PC-3 (cell line): ENCODE results near the gene AHCYL2. TPM values are rescaled to one million over a fixed set of nuclear protein-coding genes. Genes with fewer than 3 reads are reported as not detected.
A peak's percentile ranks its signal among the peaks of the same experiment; 100 is the strongest.

Source experiments
- ATAC-seq: fragments of 200-7000 bp; cut with Tn5 transposase; 2 replicates; pipeline ENCODE4 v1.9.1; 2020; ENCODE audit warnings: mild to moderate bottlenecking, moderate library complexity
- BruUV-seq: library from RNA; stranded (reverse); fragments of 400-500 nt; replicated peaks from 2 replicates; lab custom pipeline; 2021; lab: Mats Ljungman, UMichigan
- CTCF ChIA-PET: fragments of 300-600 bp; sonication (Branson Sonifier 250); formaldehyde crosslinking; loops from one replicate; lab custom pipeline; 2022; ENCODE audit warnings: antibody characterized with exemption; lab: Charles Lee
- POLR2A ChIA-PET: fragments of 300-600 bp; sonication (Branson Sonifier 250); formaldehyde crosslinking; loops from one replicate; lab custom pipeline; 2022; ENCODE audit warnings: antibody characterized with exemption; ENCODE audit not compliant: unreplicated experiment; lab: Charles Lee
- DNase-seq: peaks from one replicate; pipeline ENCODE4 v3.0.0-alpha.2; 2015
- H2AFZ ChIP-seq: fragments of 300-600 bp; sonication (generic); 2 replicates; pipeline ENCODE4 v1.6.0; 2016; ENCODE audit warnings: antibody characterized with exemption, low read length
- H3F3A ChIP-seq: fragments of 300-600 bp; sonication (generic); one replicate; pipeline ENCODE4 v1.6.0; 2017; ENCODE audit warnings: antibody characterized with exemption, low read length, control low read depth, mild to moderate bottlenecking; ENCODE audit not compliant: unreplicated experiment
- H3K27ac ChIP-seq: fragments of 300-600 bp; sonication (generic); 2 replicates; pipeline ENCODE4 v1.5.1; 2016; ENCODE audit warnings: mild to moderate bottlenecking, low read length
- H3K27me3 ChIP-seq: fragments of 300-600 bp; sonication (generic); 2 replicates; pipeline ENCODE4 v1.6.1; 2016; ENCODE audit warnings: low read length, mixed read lengths
- H3K36me3 ChIP-seq: fragments of 300-600 bp; sonication (generic); 2 replicates; pipeline ENCODE4 v1.6.1; 2016; ENCODE audit warnings: low read depth, mixed run types, low read length, mixed read lengths
- H3K4me1 ChIP-seq: fragments of 300-600 bp; sonication (generic); 2 replicates; pipeline ENCODE4 v1.5.1; 2016; ENCODE audit warnings: low read length; ENCODE audit not compliant: insufficient read depth
- H3K4me2 ChIP-seq: fragments of 300-600 bp; sonication (generic); 2 replicates; pipeline ENCODE4 v1.6.0; 2016; ENCODE audit warnings: low read length
- H3K4me3 ChIP-seq: fragments of 300-600 bp; sonication (generic); 2 replicates; pipeline ENCODE4 v1.5.1; 2016; ENCODE audit warnings: mild to moderate bottlenecking, low read length, mixed read lengths
- H3K79me2 ChIP-seq: fragments of 300-600 bp; sonication (generic); 2 replicates; pipeline ENCODE4 v1.6.1; 2017; ENCODE audit warnings: low read length, mixed read lengths
- H3K9ac ChIP-seq: fragments of 300-600 bp; sonication (generic); 2 replicates; pipeline ENCODE4 v1.6.0; 2016; ENCODE audit warnings: mild to moderate bottlenecking, low read length
- H3K9me2 ChIP-seq: fragments of 300-600 bp; sonication (generic); replicated peaks from 2 replicates; pipeline ENCODE4 v1.6.1; 2016; ENCODE audit warnings: mixed run types, low read length, mixed read lengths
- H3K9me3 ChIP-seq: fragments of 300-600 bp; sonication (generic); 2 replicates; pipeline ENCODE4 v1.6.1; 2016; ENCODE audit warnings: low read length, mixed read lengths
- H4K20me1 ChIP-seq: fragments of 300-600 bp; sonication (generic); 2 replicates; pipeline ENCODE4 v1.6.1; 2016; ENCODE audit warnings: low read length, mixed read lengths
- EZH2 ChIP-seq: fragments of 300-600 bp; sonication (generic); IDR thresholded peaks from one replicate; pipeline ENCODE4 v1.6.1; 2017; ENCODE audit warnings: antibody characterized with exemption, mild to moderate bottlenecking, low read length; ENCODE audit not compliant: unreplicated experiment
- EZH2phosphoT487 ChIP-seq: fragments of 300-600 bp; sonication (generic); IDR thresholded peaks from 2 replicates; pipeline ENCODE4 v1.6.1; 2018; ENCODE audit warnings: mild to moderate bottlenecking, antibody characterized with exemption, low read length, borderline replicate concordance
- intact Hi-C: fragments of 100-400 bp; cut with micrococcal nuclease; formaldehyde crosslinking; loops from 2 replicates; pipeline ENCODE4 v1.9.0; 2023
- total RNA-seq: library from RNA; depleted of rRNA; stranded (reverse); fragments of >200 nt; gene quantifications from 2 replicates; pipeline ENCODE4 v1.2.3, GENCODE V29; 2014
- TF ChIP-seq, protein P1 (sequence below): fragments of 300-600 bp; sonication (generic); conservative IDR thresholded peaks from 2 replicates; pipeline ENCODE4 v1.5.1; 2017; ENCODE audit warnings: antibody characterized with exemption, low read depth, mild to moderate bottlenecking, low read length

Gene AHCYL2
- total RNA-seq, 1 experiment from 2014 or later: 9.2 TPM

DNA sequence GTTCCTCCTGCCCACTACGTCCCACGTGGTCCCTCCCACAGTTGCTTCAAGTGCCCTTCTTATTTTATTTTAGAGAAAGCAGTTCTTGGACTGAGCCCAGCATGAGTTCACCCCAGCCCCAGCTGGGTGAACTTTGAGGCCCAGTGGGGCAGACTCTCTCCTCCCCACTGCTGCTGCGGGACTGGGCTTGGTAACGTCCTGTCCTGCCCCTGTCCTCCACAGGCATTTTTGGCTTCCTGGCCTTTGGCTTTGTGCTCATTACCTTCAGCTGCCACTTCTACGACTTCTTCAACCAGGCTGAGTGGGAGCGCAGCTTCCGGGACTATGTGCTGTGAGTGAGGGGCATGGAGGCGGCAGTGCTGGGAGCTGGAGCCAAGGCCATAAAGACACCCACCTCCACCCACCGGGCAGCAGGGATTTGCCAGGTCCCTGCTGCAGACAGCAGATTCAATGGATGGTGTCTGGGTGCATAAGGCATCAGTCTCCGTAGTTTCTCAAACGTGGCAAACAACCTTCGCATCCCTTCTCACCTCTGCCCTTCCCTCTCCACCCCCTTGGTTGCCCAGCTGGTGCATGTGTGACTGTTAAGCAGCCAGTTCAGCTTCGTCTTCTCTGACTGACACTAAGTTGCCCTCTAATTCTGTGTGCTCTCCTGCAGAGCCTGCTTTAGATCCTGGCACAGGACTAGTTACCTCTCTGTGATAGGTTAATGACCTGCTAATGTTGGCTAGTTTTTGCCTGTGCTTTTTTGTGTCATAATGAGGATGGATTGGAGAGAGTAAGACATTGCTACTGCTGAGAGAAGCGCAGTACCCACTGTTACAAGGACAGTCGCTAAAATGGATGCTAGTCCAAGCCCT, 15.5 kb upstream of the AHCYL2 start:
- Histone ChIP-seq H2AFZ (no peak overlapping the region), H3K9me3 (no peaks in the 10 kb centered on the region), H4K20me1 (no peaks in the 10 kb centered on the region), H3K4me1 (no peaks in the 10 kb centered on the region), H3K9ac (no peak overlapping the region), H3K9me2 (no peaks in the 10 kb centered on the region), H3K36me3 (no peaks in the 10 kb centered on the region), H3K4me3 (no peak overlapping the region), H3K4me2 (no peak overlapping the region), H3F3A (no peaks in the 10 kb centered on the region), H3K27me3 (no peaks in the 10 kb centered on the region), H3K27ac (no peak overlapping the region), H3K79me2 (no peaks in the 10 kb centered on the region)
- no peak for ATAC-seq
- CTCF ChIA-PET: interaction anchor here (2.3 kb wide), 1 partner anchor 45 kb away, joined by 26 read pairs; no protein-coding TSS in a partner anchor
- TF ChIP-seq EZH2: no peak
- TF ChIP-seq, protein P1, sequence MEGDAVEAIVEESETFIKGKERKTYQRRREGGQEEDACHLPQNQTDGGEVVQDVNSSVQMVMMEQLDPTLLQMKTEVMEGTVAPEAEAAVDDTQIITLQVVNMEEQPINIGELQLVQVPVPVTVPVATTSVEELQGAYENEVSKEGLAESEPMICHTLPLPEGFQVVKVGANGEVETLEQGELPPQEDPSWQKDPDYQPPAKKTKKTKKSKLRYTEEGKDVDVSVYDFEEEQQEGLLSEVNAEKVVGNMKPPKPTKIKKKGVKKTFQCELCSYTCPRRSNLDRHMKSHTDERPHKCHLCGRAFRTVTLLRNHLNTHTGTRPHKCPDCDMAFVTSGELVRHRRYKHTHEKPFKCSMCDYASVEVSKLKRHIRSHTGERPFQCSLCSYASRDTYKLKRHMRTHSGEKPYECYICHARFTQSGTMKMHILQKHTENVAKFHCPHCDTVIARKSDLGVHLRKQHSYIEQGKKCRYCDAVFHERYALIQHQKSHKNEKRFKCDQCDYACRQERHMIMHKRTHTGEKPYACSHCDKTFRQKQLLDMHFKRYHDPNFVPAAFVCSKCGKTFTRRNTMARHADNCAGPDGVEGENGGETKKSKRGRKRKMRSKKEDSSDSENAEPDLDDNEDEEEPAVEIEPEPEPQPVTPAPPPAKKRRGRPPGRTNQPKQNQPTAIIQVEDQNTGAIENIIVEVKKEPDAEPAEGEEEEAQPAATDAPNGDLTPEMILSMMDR: no peak
- TF ChIP-seq EZH2phosphoT487: no peak
- intact Hi-C loops: no loop called here
- POLR2A ChIA-PET: no interaction called here
- BruUV-seq: no TSS peak
- DNase-seq: no peak

DNA sequence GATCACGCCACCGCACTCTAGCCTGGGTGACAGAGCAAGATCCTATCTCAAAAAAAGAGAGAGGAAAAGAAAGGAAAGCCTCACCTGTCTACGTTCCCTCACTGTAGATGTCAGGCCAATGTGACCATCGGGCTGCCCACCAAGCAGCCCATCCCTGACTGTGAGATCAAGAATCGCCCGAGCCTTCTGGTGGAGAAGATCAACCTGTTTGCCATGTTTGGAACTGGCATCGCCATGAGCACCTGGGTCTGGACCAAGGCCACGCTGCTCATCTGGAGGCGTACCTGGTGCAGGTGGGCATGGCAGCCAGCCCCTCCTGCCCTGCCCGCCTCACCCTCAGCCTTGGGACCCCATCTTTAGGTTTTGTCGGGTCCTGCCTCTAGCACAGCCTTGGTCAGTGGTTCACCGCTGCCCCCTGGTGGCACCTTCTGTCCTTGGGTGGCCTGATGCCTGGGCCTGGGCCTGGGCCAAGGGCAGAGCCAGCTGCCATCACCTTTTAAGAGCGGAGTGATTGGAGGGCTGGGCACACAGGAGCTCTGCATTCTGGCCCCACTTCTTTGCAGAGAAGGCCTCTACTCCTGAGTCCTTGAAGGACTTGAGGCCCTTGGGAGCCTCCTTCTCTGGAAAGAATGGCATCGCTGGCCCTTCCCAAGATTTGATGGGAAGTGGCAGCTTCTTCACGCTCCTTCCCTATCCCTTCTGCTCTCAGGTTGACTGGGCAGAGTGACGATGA, 14.4 kb upstream of the AHCYL2 start:
- no peaks in the 10 kb centered on the region for H3K79me2 ChIP-seq
- no peak overlapping the region for H3K27ac ChIP-seq
- CTCF ChIA-PET: interaction anchor here (1.2 to 2.3 kb wide), 2 partner anchors 47 to 133 kb away, joined by 4 to 26 read pairs; no protein-coding TSS in a partner anchor
- H3K9me2 ChIP-seq: no peaks in the 10 kb centered on the region
- no peaks in the 10 kb centered on the region for H3F3A ChIP-seq
- peak; percentile 91 for ATAC-seq
- H3K27me3 ChIP-seq: no peaks in the 10 kb centered on the region
- H2AFZ ChIP-seq: no peak overlapping the region
- no peaks in the 10 kb centered on the region for H3K36me3 ChIP-seq
- no peaks in the 10 kb centered on the region for H3K9me3 ChIP-seq
- no peak overlapping the region for H3K4me2 ChIP-seq
- no peaks in the 10 kb centered on the region for H4K20me1 ChIP-seq
- BruUV-seq: no TSS peak
- H3K4me1 ChIP-seq: no peaks in the 10 kb centered on the region
- TF ChIP-seq EZH2 (no peak), EZH2phosphoT487 (no peak)
- TF ChIP-seq, protein P1: peak; percentile 83
- peak; percentile 62 for DNase-seq
- no peak overlapping the region for H3K9ac ChIP-seq
- intact Hi-C loops: loop anchor here (1.0 kb wide), 1 partner anchor 46 kb away; no protein-coding TSS in a partner anchor
- POLR2A ChIA-PET: no interaction called here
- no peak overlapping the region for H3K4me3 ChIP-seq
